GM10248 (cell line): Measurements from ENCODE around the gene S100A11.
A peak's percentile ranks its signal among the peaks of the same experiment; 100 is the strongest.

Source experiments
- CTCF ChIA-PET: fragments of 300-600 bp; sonication (Branson Sonifier 250); formaldehyde crosslinking; extraction: SDS; loops from one replicate; lab custom pipeline; 2021; ENCODE audit warnings: antibody characterized with exemption; lab: Yijun Ruan, JAX
- POLR2A ChIA-PET: fragments of 350-650 bp; sonication (Branson Sonifier 250); formaldehyde crosslinking; extraction: SDS; loops from one replicate; lab custom pipeline; 2020; ENCODE audit warnings: antibody characterized with exemption; lab: Yijun Ruan, JAX
- DNase-seq: peaks from one replicate; pipeline ENCODE4 v3.0.0; 2012; ENCODE audit errors: extremely low spot score
- CTCF ChIP-seq: IDR thresholded peaks from 2 replicates; pipeline ENCODE4 v1.5.1; 2012; ENCODE audit warnings: mild to moderate bottlenecking, low read depth; ENCODE audit errors: extremely low read depth, missing control alignments, control extremely low read depth

S100A11 gene

GRCh38 chr1:152067929-152068328 is 31.1 kb upstream of the S100A11 start:
- CTCF ChIA-PET: interaction anchor here (1.1 kb wide), 4 partner anchors 15 to 391 kb away, joined by 3 to 5 read pairs (median 4); no protein-coding TSS in a partner anchor
- POLR2A ChIA-PET: no interaction called here
- no peak for TF ChIP-seq CTCF
- DNase-seq: no peak

GRCh38 chr1:152067150-152067549 is 30.3 kb upstream of the S100A11 start:
- DNase-seq: no peak
- ChIA-PET CTCF (no interaction called here), POLR2A (no interaction called here)
- TF ChIP-seq CTCF: no peak

GRCh38 chr1:152061952-152062351 is 25.1 kb upstream of the S100A11 start:
- CTCF ChIA-PET: interaction anchor here (1.3 to 2.2 kb wide), 2 partner anchors 9 to 122 kb away, joined by 3 to 6 read pairs; no protein-coding TSS in a partner anchor
- no peak for DNase-seq
- no peak for TF ChIP-seq CTCF
- POLR2A ChIA-PET: no interaction called here

GRCh38 chr1:152053375-152053774 is 16.6 kb upstream of the S100A11 start:
- POLR2A ChIA-PET: interaction anchor here (0.6 kb wide), 1 partner anchor 713 kb away, joined by 4 read pairs; no protein-coding TSS in a partner anchor
- no peak for DNase-seq
- CTCF ChIA-PET: interaction anchor here (0.8 to 13.5 kb wide), 21 partner anchors 8 to 405 kb away, joined by 3 to 220 read pairs (median 4); partner anchors contain the start of gene S100A11
- TF ChIP-seq CTCF: no peak

- peak; percentile 87 for TF ChIP-seq CTCF
- CTCF ChIA-PET: interaction anchor here (0.8 to 13.5 kb wide), 19 partner anchors 9 to 406 kb away, joined by 3 to 220 read pairs (median 5); partner anchors contain the start of gene S100A11
- POLR2A ChIA-PET: no interaction called here
- DNase-seq: peak; percentile 74
Measured at GRCh38 chr1:152052606-152053005, 15.8 kb upstream of the S100A11 start.

GRCh38 chr1:152050886-152051675 is 14.3 kb upstream of the S100A11 start:
- POLR2A ChIA-PET: no interaction called here
- CTCF ChIA-PET: interaction anchor here (0.7 to 13.5 kb wide), 7 partner anchors 15 to 409 kb away, joined by 3 to 220 read pairs (median 3); partner anchors contain the start of gene S100A11
- DNase-seq: no peak
- TF ChIP-seq CTCF: no peak
